ENCODE measurements around the gene SYNE3. TPM values are rescaled to one million over a fixed set of nuclear protein-coding genes. Genes with fewer than 3 reads are reported as not detected.
"Not testable (repeated sequence)": the region's sequence is repeated elsewhere in the genome, so short reads cannot be mapped to it uniquely, and the experiment has no call there.

The SYNE3 gene
- total RNA-seq, 4 donors from 2014 or later, result 14.4 to 18.7 (median 16.6) TPM

DNA sequence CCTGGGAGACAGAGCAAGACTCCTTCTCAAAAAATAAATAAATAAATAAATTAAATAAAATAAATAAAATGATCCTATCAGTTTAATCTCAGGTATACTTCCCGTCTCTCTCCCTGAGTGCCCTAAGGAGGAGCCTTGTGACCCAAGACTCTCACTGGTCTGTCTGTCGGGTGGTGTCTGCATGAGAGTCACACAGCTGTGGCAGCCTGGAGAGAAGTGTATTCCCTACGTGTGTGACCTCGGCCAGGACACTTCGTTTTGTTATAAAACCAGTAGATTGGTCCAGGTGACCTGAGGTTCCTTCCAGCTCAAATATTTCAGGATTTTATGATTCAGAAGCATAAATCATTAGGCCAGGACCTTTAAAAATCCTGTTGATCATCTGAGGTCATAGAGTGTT lies 4.8 kb downstream of the SYNE3 start:
- Histone ChIP-seq H3K36me3 (no peaks in the 10 kb centered on the region), H3K4me1 (peaks cover 42 to 88% (median 74%) of the 10 kb centered on the region in 4 donors), H3K4me3 (no peak overlapping the region), H3K27ac (replicated peaks in 1 of 4) (no peak overlapping the region), H3K27me3 (peaks cover 0 to 71% (median 11%) of the 10 kb centered on the region in 4 donors), H3K9me3 (no peaks in the 10 kb centered on the region)
- intact Hi-C loops (cut with DNase I), result no loop called here
- TF ChIP-seq, protein P1, sequence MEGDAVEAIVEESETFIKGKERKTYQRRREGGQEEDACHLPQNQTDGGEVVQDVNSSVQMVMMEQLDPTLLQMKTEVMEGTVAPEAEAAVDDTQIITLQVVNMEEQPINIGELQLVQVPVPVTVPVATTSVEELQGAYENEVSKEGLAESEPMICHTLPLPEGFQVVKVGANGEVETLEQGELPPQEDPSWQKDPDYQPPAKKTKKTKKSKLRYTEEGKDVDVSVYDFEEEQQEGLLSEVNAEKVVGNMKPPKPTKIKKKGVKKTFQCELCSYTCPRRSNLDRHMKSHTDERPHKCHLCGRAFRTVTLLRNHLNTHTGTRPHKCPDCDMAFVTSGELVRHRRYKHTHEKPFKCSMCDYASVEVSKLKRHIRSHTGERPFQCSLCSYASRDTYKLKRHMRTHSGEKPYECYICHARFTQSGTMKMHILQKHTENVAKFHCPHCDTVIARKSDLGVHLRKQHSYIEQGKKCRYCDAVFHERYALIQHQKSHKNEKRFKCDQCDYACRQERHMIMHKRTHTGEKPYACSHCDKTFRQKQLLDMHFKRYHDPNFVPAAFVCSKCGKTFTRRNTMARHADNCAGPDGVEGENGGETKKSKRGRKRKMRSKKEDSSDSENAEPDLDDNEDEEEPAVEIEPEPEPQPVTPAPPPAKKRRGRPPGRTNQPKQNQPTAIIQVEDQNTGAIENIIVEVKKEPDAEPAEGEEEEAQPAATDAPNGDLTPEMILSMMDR (IDR thresholded peaks at IDR 0.05), result no peak
- TF ChIP-seq POLR2AphosphoS5 (IDR thresholded peaks at IDR 0.05) (no peak), EP300 (IDR thresholded peaks at IDR 0.05) (no peak), POLR2A (IDR thresholded peaks at IDR 0.05; ENCODE audit: low read depth) (no peak)
- 70% methylated on average over 5 of the region's 5 CpGs for WGBS
- DNase-seq (ENCODE audit: extremely low spot score), result no peak

DNA sequence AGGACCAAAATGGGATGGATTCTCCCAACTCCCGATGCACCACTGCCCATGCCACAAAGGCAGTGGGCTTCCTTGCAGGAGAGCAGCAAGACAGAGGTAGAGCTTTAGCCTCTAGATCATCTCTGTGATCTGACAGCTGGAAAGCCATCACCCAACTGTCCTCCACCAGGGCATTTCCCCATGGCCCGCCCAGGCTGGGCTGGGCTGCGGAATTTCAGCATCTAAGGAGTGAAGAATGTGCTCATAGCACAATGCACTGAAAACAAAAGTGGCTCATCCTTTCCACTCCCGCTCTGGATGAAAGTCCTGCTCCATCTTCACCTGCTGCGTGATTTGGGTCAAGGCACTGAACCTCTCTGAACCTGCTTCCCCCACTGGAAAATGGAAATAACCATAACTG lies 5.6 kb downstream of the SYNE3 start:
- peaks cover 0 to 3% (median 0%) of the 10 kb centered on the region in 4 donors for H3K36me3 ChIP-seq
- peaks cover 0 to 62% (median 10%) of the 10 kb centered on the region in 4 donors for H3K27me3 ChIP-seq
- no peaks in the 10 kb centered on the region for H3K9me3 ChIP-seq
- H3K27ac ChIP-seq (replicated peaks in 1 of 4), result no peak overlapping the region
- peaks cover 45 to 87% (median 71%) of the 10 kb centered on the region in 4 donors for H3K4me1 ChIP-seq
- intact Hi-C loops (cut with DNase I), result no loop called here
- 91% methylated on average over 5 of the region's 5 CpGs for WGBS
- no peak overlapping the region for H3K4me3 ChIP-seq
- no peak for DNase-seq (ENCODE audit: extremely low spot score)
- TF ChIP-seq EP300 (IDR thresholded peaks at IDR 0.05) (no peak), POLR2A (IDR thresholded peaks at IDR 0.05; ENCODE audit: low read depth) (no peak), POLR2AphosphoS5 (IDR thresholded peaks at IDR 0.05) (no peak)
- TF ChIP-seq, protein P1 (IDR thresholded peaks at IDR 0.05), result no peak

DNA sequence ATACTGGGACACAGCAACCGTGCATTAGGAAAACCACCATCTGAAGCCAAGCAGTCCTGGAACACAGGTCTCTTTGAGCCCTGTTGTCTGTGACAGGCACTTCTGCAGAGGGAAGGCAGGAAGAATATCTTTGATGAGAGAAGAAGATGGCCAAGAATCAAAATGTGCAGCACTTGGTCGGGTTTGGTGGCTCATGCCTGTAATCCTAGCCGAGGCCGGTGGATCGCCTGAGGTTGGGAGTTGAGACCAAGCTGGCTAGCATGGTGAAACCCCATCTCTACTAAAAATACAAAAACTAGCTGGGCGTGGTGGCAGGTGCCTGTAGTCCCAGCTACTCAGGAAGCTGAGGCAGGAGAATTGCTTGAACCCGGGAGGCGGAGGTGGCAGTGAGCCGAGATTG lies 6.1 kb downstream of the SYNE3 start:
- DNase-seq (ENCODE audit: extremely low spot score); H3K4me3 ChIP-seq; H3K36me3 ChIP-seq; H3K9me3 ChIP-seq; H3K27ac ChIP-seq (replicated peaks in 1 of 4); intact Hi-C loops (cut with DNase I): not testable (repeated sequence)
- WGBS, result 88% methylated on average over 9 of the region's 9 CpGs
- Histone ChIP-seq H3K4me1 (peaks cover 41 to 82% (median 67%) of the 10 kb centered on the region in 4 donors), H3K27me3 (peaks cover 0 to 58% (median 9%) of the 10 kb centered on the region in 4 donors)

DNA sequence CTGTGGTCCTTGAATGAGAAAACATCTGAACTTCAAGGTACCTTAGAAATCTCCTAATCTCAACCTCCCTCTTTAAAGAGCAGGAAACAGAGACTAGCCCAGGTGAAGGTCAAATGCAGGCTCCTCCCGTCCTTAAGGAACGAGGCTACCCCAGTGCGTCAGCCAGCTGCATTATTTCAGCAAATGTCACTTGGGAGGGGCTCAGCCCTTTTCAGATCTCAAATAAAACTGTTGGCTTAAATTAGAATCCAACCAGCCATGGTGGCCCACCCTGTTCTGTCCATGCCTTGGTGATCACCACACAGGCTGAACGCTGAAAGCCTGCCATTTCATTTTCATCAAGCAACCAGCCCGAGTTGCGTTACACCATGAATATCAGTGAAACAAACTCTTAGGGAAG lies 7.0 kb downstream of the SYNE3 start:
- H3K4me1 ChIP-seq, result peaks cover 40 to 80% (median 66%) of the 10 kb centered on the region in 4 donors
- intact Hi-C loops (cut with DNase I), result no loop called here
- no peak overlapping the region for H3K4me3 ChIP-seq
- TF ChIP-seq POLR2AphosphoS5 (IDR thresholded peaks at IDR 0.05) (no peak), EP300 (IDR thresholded peaks at IDR 0.05) (no peak)
- TF ChIP-seq, protein P1 (IDR thresholded peaks at IDR 0.05), result no peak
- no peak overlapping the region for H3K27ac ChIP-seq (replicated peaks in 1 of 4)
- H3K9me3 ChIP-seq, result no peaks in the 10 kb centered on the region
- H3K36me3 ChIP-seq, result peaks cover 0 to 3% (median 0%) of the 10 kb centered on the region in 4 donors
- H3K27me3 ChIP-seq, result peaks cover 0 to 49% (median 3%) of the 10 kb centered on the region in 4 donors
- DNase-seq (ENCODE audit: extremely low spot score), result no peak
- WGBS, result 84% methylated on average over 6 of the region's 6 CpGs

DNA sequence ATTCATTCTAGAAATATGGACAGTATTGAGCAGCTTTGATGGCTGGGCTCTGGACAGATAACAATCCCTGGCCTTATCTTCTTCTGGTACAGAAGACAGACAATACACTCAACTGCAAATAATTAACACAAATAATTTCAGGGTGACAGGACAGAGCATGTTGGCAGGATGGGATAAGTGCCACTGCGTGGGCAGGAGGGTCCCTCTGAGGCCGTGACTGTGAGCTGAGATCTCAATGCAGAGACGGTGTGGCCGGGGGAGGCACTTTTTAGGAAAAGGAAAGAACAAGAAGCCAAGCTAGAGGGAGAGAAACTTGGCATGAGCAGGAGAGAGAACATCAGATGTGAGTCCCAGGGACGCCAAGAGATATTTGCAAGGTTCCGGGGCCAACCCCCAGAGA lies 8.1 kb downstream of the SYNE3 start:
- Histone ChIP-seq H3K9me3 (no peaks in the 10 kb centered on the region), H3K36me3 (peaks cover 0 to 3% (median 0%) of the 10 kb centered on the region in 4 donors), H3K27ac (replicated peaks in 1 of 4) (peak overlapping the region in 2 of 4 donors; percentile 52 to 58), H3K27me3 (peaks cover 0 to 38% (median 0%) of the 10 kb centered on the region in 4 donors), H3K4me3 (no peak overlapping the region), H3K4me1 (peaks cover 39 to 80% (median 61%) of the 10 kb centered on the region in 4 donors)
- TF ChIP-seq POLR2AphosphoS5 (IDR thresholded peaks at IDR 0.05), result no peak
- no peak for TF ChIP-seq EP300 (IDR thresholded peaks at IDR 0.05)
- no peak for TF ChIP-seq POLR2A (IDR thresholded peaks at IDR 0.05; ENCODE audit: low read depth)
- intact Hi-C loops (cut with DNase I), result no loop called here
- WGBS, result 90% methylated on average over 6 of the region's 6 CpGs
- no peak for DNase-seq (ENCODE audit: extremely low spot score)

DNA sequence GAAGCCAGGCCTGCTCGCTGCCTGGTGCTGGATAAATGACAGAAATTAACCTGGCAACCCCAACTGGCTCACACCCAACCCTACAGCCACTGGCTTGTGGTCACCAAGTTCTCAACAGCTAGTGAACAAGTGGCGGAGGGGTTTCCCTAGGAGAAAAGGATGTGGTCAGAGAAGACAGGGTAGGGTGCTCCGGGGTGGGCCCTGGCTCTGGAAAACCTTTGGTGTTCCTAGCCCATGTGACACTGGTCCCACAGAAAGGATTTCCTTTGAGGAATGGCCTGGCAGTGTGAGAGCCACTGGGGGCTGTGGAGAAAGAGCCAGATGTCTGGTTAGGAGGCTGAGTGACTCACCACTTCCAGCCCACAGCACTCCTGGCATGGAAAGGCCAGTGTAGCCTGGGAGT lies 8.7 kb downstream of the SYNE3 start:
- TF ChIP-seq, protein P1 (IDR thresholded peaks at IDR 0.05), result no peak
- TF ChIP-seq POLR2A (IDR thresholded peaks at IDR 0.05; ENCODE audit: low read depth), result no peak
- TF ChIP-seq EP300 (IDR thresholded peaks at IDR 0.05), result no peak
- no peak for TF ChIP-seq POLR2AphosphoS5 (IDR thresholded peaks at IDR 0.05)
- Histone ChIP-seq H3K4me1 (peaks cover 39 to 83% (median 59%) of the 10 kb centered on the region in 4 donors), H3K4me3 (no peak overlapping the region)

More for the DNA sequence above, 8.7 kb downstream of the SYNE3 start:
- no peak for DNase-seq (ENCODE audit: extremely low spot score)
- peaks cover 0 to 3% (median 0%) of the 10 kb centered on the region in 4 donors for H3K36me3 ChIP-seq
- intact Hi-C loops (cut with DNase I), result no loop called here
- peak overlapping the region; percentile 40 to 58 (median 54) for H3K27ac ChIP-seq (replicated peaks in 1 of 4)
- peaks cover 0 to 36% (median 0%) of the 10 kb centered on the region in 4 donors for H3K27me3 ChIP-seq
- WGBS, result 63% methylated on average over 3 of the region's 3 CpGs
- H3K9me3 ChIP-seq, result no peaks in the 10 kb centered on the region
